ENCODE data around the gene ROBO1.

Gene ROBO1

GRCh38 chr3:79737530-79737929 lies 30.3 kb downstream of the ROBO1 start:
- no peak for TF ChIP-seq CTCF (IDR thresholded peaks at IDR 0.05; ENCODE audit: low read depth, low read length)
- H3K4me3 ChIP-seq (ENCODE audit: low read depth, low read length) = no peak overlapping the region

- TF ChIP-seq CTCF (IDR thresholded peaks at IDR 0.05; ENCODE audit: low read depth, low read length) = no peak
- H3K4me3 ChIP-seq (ENCODE audit: low read depth, low read length) = no peak overlapping the region
Observed at GRCh38 chr3:79729096-79729495, 38.7 kb downstream of the ROBO1 start.

GRCh38 chr3:79726786-79727185 lies 41.0 kb downstream of the ROBO1 start:
- no peak for TF ChIP-seq CTCF (IDR thresholded peaks at IDR 0.05; ENCODE audit: low read depth, low read length)
- no peak overlapping the region for H3K4me3 ChIP-seq (ENCODE audit: low read depth, low read length)

GRCh38 chr3:79724206-79724605 lies 43.6 kb downstream of the ROBO1 start:
- H3K4me3 ChIP-seq (ENCODE audit: low read depth, low read length) = no peak overlapping the region
- no peak for TF ChIP-seq CTCF (IDR thresholded peaks at IDR 0.05; ENCODE audit: low read depth, low read length)

GRCh38 chr3:79690072-79690471 lies 77.7 kb downstream of the ROBO1 start:
- no peak for TF ChIP-seq CTCF (IDR thresholded peaks at IDR 0.05; ENCODE audit: low read depth, low read length)
- H3K4me3 ChIP-seq (ENCODE audit: low read depth, low read length) = no peak overlapping the region

- H3K4me3 ChIP-seq (ENCODE audit: low read depth, low read length) = no peak overlapping the region
- TF ChIP-seq CTCF (IDR thresholded peaks at IDR 0.05; ENCODE audit: low read depth, low read length) = no peak
Observed at GRCh38 chr3:79685108-79685507, 82.7 kb downstream of the ROBO1 start.

- TF ChIP-seq CTCF (IDR thresholded peaks at IDR 0.05; ENCODE audit: low read depth, low read length) = no peak
- no peak overlapping the region for H3K4me3 ChIP-seq (ENCODE audit: low read depth, low read length)
Observed at GRCh38 chr3:79684041-79684440, 83.8 kb downstream of the ROBO1 start.
